ENCODE measurements around the gene HNRNPA1.
"Not testable (repeated sequence)": the region's sequence is repeated elsewhere in the genome, so short reads cannot be mapped to it uniquely, and the experiment has no call there.

Gene HNRNPA1

GRCh38 chr12:54280468-54281260, at the start of gene HNRNPA1:
Gene HNRNPA1 (plus strand): TSS chr12:54280726. CDS start chr12:54280808, 82 bp downstream.
- DNase-seq: peak; percentile 98

GRCh38 chr12:54231269-54231668, 49.3 kb upstream of the HNRNPA1 start:
- not testable (repeated sequence) for DNase-seq

GRCh38 chr12:54232790-54233189, 47.7 kb upstream of the HNRNPA1 start:
- no peak for DNase-seq

- DNase-seq: no peak
Measured at GRCh38 chr12:54238531-54238930, 42.0 kb upstream of the HNRNPA1 start.

- DNase-seq: no peak
Measured at GRCh38 chr12:54239620-54240019, 40.9 kb upstream of the HNRNPA1 start.

- no peak for DNase-seq
Measured at GRCh38 chr12:54240129-54240528, 40.4 kb upstream of the HNRNPA1 start.

GRCh38 chr12:54240971-54241588, 39.4 kb upstream of the HNRNPA1 start:
- no peak for DNase-seq

- no peak for DNase-seq
Measured at GRCh38 chr12:54246011-54246641, 34.4 kb upstream of the HNRNPA1 start.

GRCh38 chr12:54249489-54249888, 31.0 kb upstream of the HNRNPA1 start:
- no peak for DNase-seq

GRCh38 chr12:54251667-54252284, 28.8 kb upstream of the HNRNPA1 start:
- peak; percentile 47 for DNase-seq

GRCh38 chr12:54253240-54253639, 27.3 kb upstream of the HNRNPA1 start:
- DNase-seq: no peak

- DNase-seq: no peak
Measured at GRCh38 chr12:54257332-54257731, 23.2 kb upstream of the HNRNPA1 start.

- no peak for DNase-seq
Measured at GRCh38 chr12:54258201-54258681, 22.3 kb upstream of the HNRNPA1 start.

- peak; percentile 77 for DNase-seq
Measured at GRCh38 chr12:54259194-54260011, 21.1 kb upstream of the HNRNPA1 start.

GRCh38 chr12:54261815-54262402, 18.6 kb upstream of the HNRNPA1 start:
- no peak for DNase-seq

- no peak for DNase-seq
Measured at GRCh38 chr12:54262403-54262925, 18.1 kb upstream of the HNRNPA1 start.

- DNase-seq: no peak
Measured at GRCh38 chr12:54265364-54265812, 15.1 kb upstream of the HNRNPA1 start.

GRCh38 chr12:54266852-54267251, 13.7 kb upstream of the HNRNPA1 start:
- DNase-seq: no peak

GRCh38 chr12:54270345-54270744, 10.2 kb upstream of the HNRNPA1 start:
- DNase-seq: no peak

GRCh38 chr12:54272214-54272613, 8.3 kb upstream of the HNRNPA1 start:
- DNase-seq: no peak

GRCh38 chr12:54273981-54274380, 6.5 kb upstream of the HNRNPA1 start:
- DNase-seq: peak; percentile 54

GRCh38 chr12:54276368-54276767, 4.2 kb upstream of the HNRNPA1 start:
- no peak for DNase-seq
